ENCODE results near the gene PEX3.
"Not testable (repeated sequence)": the region's sequence is repeated elsewhere in the genome, so short reads cannot be mapped to it uniquely, and the experiment has no call there.

PEX3 gene

GRCh38 chr6:143506199-143506598, 55.6 kb downstream of the PEX3 start:
- DNase-seq (ENCODE audit: low read depth, low spot score) = no peak

GRCh38 chr6:143506620-143507019, 56.0 kb downstream of the PEX3 start:
- DNase-seq (ENCODE audit: low read depth, low spot score) = no peak

GRCh38 chr6:143507358-143508145, 56.9 kb downstream of the PEX3 start:
- no peak for DNase-seq (ENCODE audit: low read depth, low spot score)

- DNase-seq (ENCODE audit: low read depth, low spot score) = not testable (repeated sequence)
Measured at GRCh38 chr6:143510326-143510725, 59.7 kb downstream of the PEX3 start.

GRCh38 chr6:143510991-143511891, 60.6 kb downstream of the PEX3 start, which contains the start of gene FUCA2:
Gene FUCA2, minus strand, starts transcription at chr6:143511720. Its CDS starts 86 bp downstream, at chr6:143511634.
- peak; percentile 79 for DNase-seq (ENCODE audit: low read depth, low spot score)

- DNase-seq (ENCODE audit: low read depth, low spot score) = no peak
Measured at GRCh38 chr6:143513410-143513809, 62.8 kb downstream of the PEX3 start.

GRCh38 chr6:143515061-143515760, 64.6 kb downstream of the PEX3 start:
- DNase-seq (ENCODE audit: low read depth, low spot score) = no peak

- DNase-seq (ENCODE audit: low read depth, low spot score) = no peak
Measured at GRCh38 chr6:143515766-143516355, 65.3 kb downstream of the PEX3 start.

- DNase-seq (ENCODE audit: low read depth, low spot score) = no peak
Measured at GRCh38 chr6:143516690-143517446, 66.3 kb downstream of the PEX3 start.

- DNase-seq (ENCODE audit: low read depth, low spot score) = no peak
Measured at GRCh38 chr6:143517447-143517773, 66.8 kb downstream of the PEX3 start.

GRCh38 chr6:143522039-143522600, 71.5 kb downstream of the PEX3 start:
- DNase-seq (ENCODE audit: low read depth, low spot score) = no peak

GRCh38 chr6:143525356-143525755, 74.8 kb downstream of the PEX3 start:
- DNase-seq (ENCODE audit: low read depth, low spot score) = no peak

GRCh38 chr6:143527677-143528076, 77.1 kb downstream of the PEX3 start:
- DNase-seq (ENCODE audit: low read depth, low spot score) = no peak

- no peak for DNase-seq (ENCODE audit: low read depth, low spot score)
Measured at GRCh38 chr6:143528164-143528811, 77.7 kb downstream of the PEX3 start.

- DNase-seq (ENCODE audit: low read depth, low spot score) = no peak
Measured at GRCh38 chr6:143529095-143529494, 78.5 kb downstream of the PEX3 start.

- DNase-seq (ENCODE audit: low read depth, low spot score) = no peak
Measured at GRCh38 chr6:143531720-143532499, 81.3 kb downstream of the PEX3 start.

GRCh38 chr6:143535189-143535614, 84.6 kb downstream of the PEX3 start:
- no peak for DNase-seq (ENCODE audit: low read depth, low spot score)

GRCh38 chr6:143536461-143536865, 85.9 kb downstream of the PEX3 start:
- DNase-seq (ENCODE audit: low read depth, low spot score) = no peak

Measured in iPS DF 19.7 (cell line).